ENCODE data around the gene SH3RF3.

SH3RF3 gene

GRCh38 chr2:109269706-109270504 lies 140.9 kb downstream of the SH3RF3 start:
- H3K9me3 ChIP-seq (ENCODE audit: control insufficient read depth, insufficient read depth, low read length): no peaks in the 10 kb centered on the region
- no peaks in the 10 kb centered on the region for H3K36me3 ChIP-seq (ENCODE audit: control insufficient read depth, insufficient read depth, low read length)
- no peaks in the 10 kb centered on the region for H3K27me3 ChIP-seq (ENCODE audit: control insufficient read depth, insufficient read depth, low read length)
- H3K27ac ChIP-seq (ENCODE audit: low read length): no peak overlapping the region
- H3K4me1 ChIP-seq (ENCODE audit: control insufficient read depth, insufficient read depth, low read length): peaks cover 2% of the 10 kb centered on the region; the same call in 1 of the 2 replicates
- H3K4me3 ChIP-seq (ENCODE audit: low read length): no peak overlapping the region
- WGBS (ENCODE audit: insufficient coverage, insufficient read length): no CpG with 5 or more reads among the region's 11 CpGs
- DNase-seq (ENCODE audit: low read depth, low spot score): no peak

GRCh38 chr2:109270505-109271312 lies 141.7 kb downstream of the SH3RF3 start:
- Histone ChIP-seq H3K9me3 (ENCODE audit: control insufficient read depth, insufficient read depth, low read length) (no peaks in the 10 kb centered on the region), H3K4me3 (ENCODE audit: low read length) (no peak overlapping the region), H3K27me3 (ENCODE audit: control insufficient read depth, insufficient read depth, low read length) (no peaks in the 10 kb centered on the region), H3K36me3 (ENCODE audit: control insufficient read depth, insufficient read depth, low read length) (no peaks in the 10 kb centered on the region), H3K4me1 (ENCODE audit: control insufficient read depth, insufficient read depth, low read length) (peaks cover 2% of the 10 kb centered on the region; the same call in 1 of the 2 replicates), H3K27ac (ENCODE audit: low read length) (no peak overlapping the region)
- no CpG with 5 or more reads among the region's 16 CpGs for WGBS (ENCODE audit: insufficient coverage, insufficient read length)
- DNase-seq (ENCODE audit: low read depth, low spot score): no peak

- whole genome bisulfite sequencing (ENCODE audit: insufficient coverage, insufficient read length): no CpG with 5 or more reads among the region's 3 CpGs
- Histone ChIP-seq H3K27ac (ENCODE audit: low read length) (no peak overlapping the region), H3K4me1 (ENCODE audit: control insufficient read depth, insufficient read depth, low read length) (peaks cover 2% of the 10 kb centered on the region; the same call in 1 of the 2 replicates), H3K36me3 (ENCODE audit: control insufficient read depth, insufficient read depth, low read length) (no peaks in the 10 kb centered on the region), H3K9me3 (ENCODE audit: control insufficient read depth, insufficient read depth, low read length) (no peaks in the 10 kb centered on the region), H3K27me3 (ENCODE audit: control insufficient read depth, insufficient read depth, low read length) (no peaks in the 10 kb centered on the region), H3K4me3 (ENCODE audit: low read length) (no peak overlapping the region)
- DNase-seq (ENCODE audit: low read depth, low spot score): no peak
Observed at GRCh38 chr2:109271920-109272319, 142.9 kb downstream of the SH3RF3 start.

GRCh38 chr2:109272461-109272860 lies 143.5 kb downstream of the SH3RF3 start:
- no peak for DNase-seq (ENCODE audit: low read depth, low spot score)

GRCh38 chr2:109275120-109276012 lies 146.4 kb downstream of the SH3RF3 start:
- no peaks in the 10 kb centered on the region for H3K9me3 ChIP-seq (ENCODE audit: control insufficient read depth, insufficient read depth, low read length)
- H3K4me3 ChIP-seq (ENCODE audit: low read length): no peak overlapping the region
- no peak for DNase-seq (ENCODE audit: low read depth, low spot score)
- peaks cover 7% of the 10 kb centered on the region for H3K4me1 ChIP-seq (ENCODE audit: control insufficient read depth, insufficient read depth, low read length)
- H3K36me3 ChIP-seq (ENCODE audit: control insufficient read depth, insufficient read depth, low read length): no peaks in the 10 kb centered on the region
- no peak overlapping the region for H3K27ac ChIP-seq (ENCODE audit: low read length)
- no CpG with 5 or more reads among the region's 26 CpGs for WGBS (ENCODE audit: insufficient coverage, insufficient read length)
- no peaks in the 10 kb centered on the region for H3K27me3 ChIP-seq (ENCODE audit: control insufficient read depth, insufficient read depth, low read length)

More at GRCh38 chr2:109272461-109272860, 143.5 kb downstream of the SH3RF3 start:
- Histone ChIP-seq H3K9me3 (ENCODE audit: control insufficient read depth, insufficient read depth, low read length) (no peaks in the 10 kb centered on the region), H3K27me3 (ENCODE audit: control insufficient read depth, insufficient read depth, low read length) (no peaks in the 10 kb centered on the region), H3K4me3 (ENCODE audit: low read length) (no peak overlapping the region), H3K27ac (ENCODE audit: low read length) (no peak overlapping the region), H3K4me1 (ENCODE audit: control insufficient read depth, insufficient read depth, low read length) (peaks cover 2% of the 10 kb centered on the region; the same call in 1 of the 2 replicates), H3K36me3 (ENCODE audit: control insufficient read depth, insufficient read depth, low read length) (no peaks in the 10 kb centered on the region)
- no CpG with 5 or more reads among the region's 15 CpGs for WGBS (ENCODE audit: insufficient coverage, insufficient read length)

GRCh38 chr2:109277406-109277805 lies 148.4 kb downstream of the SH3RF3 start:
- H3K27ac ChIP-seq (ENCODE audit: low read length): no peak overlapping the region
- H3K36me3 ChIP-seq (ENCODE audit: control insufficient read depth, insufficient read depth, low read length): no peaks in the 10 kb centered on the region
- peaks cover 7% of the 10 kb centered on the region for H3K4me1 ChIP-seq (ENCODE audit: control insufficient read depth, insufficient read depth, low read length)
- no CpG with 5 or more reads among the region's 12 CpGs for WGBS (ENCODE audit: insufficient coverage, insufficient read length)
- DNase-seq (ENCODE audit: low read depth, low spot score): no peak
- no peak overlapping the region for H3K4me3 ChIP-seq (ENCODE audit: low read length)
- no peaks in the 10 kb centered on the region for H3K9me3 ChIP-seq (ENCODE audit: control insufficient read depth, insufficient read depth, low read length)
- H3K27me3 ChIP-seq (ENCODE audit: control insufficient read depth, insufficient read depth, low read length): no peaks in the 10 kb centered on the region

- Histone ChIP-seq H3K27me3 (ENCODE audit: control insufficient read depth, insufficient read depth, low read length) (no peaks in the 10 kb centered on the region), H3K9me3 (ENCODE audit: control insufficient read depth, insufficient read depth, low read length) (no peaks in the 10 kb centered on the region), H3K36me3 (ENCODE audit: control insufficient read depth, insufficient read depth, low read length) (no peaks in the 10 kb centered on the region), H3K4me3 (ENCODE audit: low read length) (no peak overlapping the region), H3K27ac (ENCODE audit: low read length) (no peak overlapping the region), H3K4me1 (ENCODE audit: control insufficient read depth, insufficient read depth, low read length) (peaks cover 5% of the 10 kb centered on the region)
- WGBS (ENCODE audit: insufficient coverage, insufficient read length): no CpG with 5 or more reads among the region's 15 CpGs
- DNase-seq (ENCODE audit: low read depth, low spot score): no peak
Observed at GRCh38 chr2:109279243-109279860, 150.3 kb downstream of the SH3RF3 start.

GRCh38 chr2:109280804-109281203 lies 151.8 kb downstream of the SH3RF3 start:
- H3K27me3 ChIP-seq (ENCODE audit: control insufficient read depth, insufficient read depth, low read length): no peaks in the 10 kb centered on the region
- no peak for DNase-seq (ENCODE audit: low read depth, low spot score)
- H3K4me1 ChIP-seq (ENCODE audit: control insufficient read depth, insufficient read depth, low read length): peaks cover 5% of the 10 kb centered on the region
- H3K36me3 ChIP-seq (ENCODE audit: control insufficient read depth, insufficient read depth, low read length): no peaks in the 10 kb centered on the region
- H3K4me3 ChIP-seq (ENCODE audit: low read length): no peak overlapping the region
- no peak overlapping the region for H3K27ac ChIP-seq (ENCODE audit: low read length)
- H3K9me3 ChIP-seq (ENCODE audit: control insufficient read depth, insufficient read depth, low read length): no peaks in the 10 kb centered on the region
- no CpG with 5 or more reads among the region's 7 CpGs for WGBS (ENCODE audit: insufficient coverage, insufficient read length)

- Histone ChIP-seq H3K4me3 (ENCODE audit: low read length) (no peak overlapping the region), H3K4me1 (ENCODE audit: control insufficient read depth, insufficient read depth, low read length) (peaks cover 5% of the 10 kb centered on the region), H3K9me3 (ENCODE audit: control insufficient read depth, insufficient read depth, low read length) (no peaks in the 10 kb centered on the region), H3K27ac (ENCODE audit: low read length) (no peak overlapping the region), H3K27me3 (ENCODE audit: control insufficient read depth, insufficient read depth, low read length) (no peaks in the 10 kb centered on the region), H3K36me3 (ENCODE audit: control insufficient read depth, insufficient read depth, low read length) (no peaks in the 10 kb centered on the region)
- DNase-seq (ENCODE audit: low read depth, low spot score): no peak
- WGBS (ENCODE audit: insufficient coverage, insufficient read length): no CpG with 5 or more reads among the region's 12 CpGs
Observed at GRCh38 chr2:109282360-109282759, 153.4 kb downstream of the SH3RF3 start.

Measured in iPS DF 6.9 (cell line).